ENCODE measurements around the gene CFAP119.

GRCh38 chr16:30802936-30803335, 41.1 kb upstream of the CFAP119 start:
- TF ChIP-seq ARNTL (CRISPR knock-in tag; IDR thresholded peaks at IDR 0.05; ENCODE audit: borderline replicate concordance, low read depth) (no peak), GLIS3 (CRISPR knock-in tag; IDR thresholded peaks at IDR 0.05) (no peak), BACH2 (CRISPR knock-in tag; IDR thresholded peaks at IDR 0.05; ENCODE audit: borderline replicate concordance) (no peak), PPARA (CRISPR knock-in tag; IDR thresholded peaks at IDR 0.05; ENCODE audit: borderline replicate concordance) (no peak), PATZ1 (CRISPR knock-in tag; IDR thresholded peaks at IDR 0.05; ENCODE audit: borderline replicate concordance) (no peak), CREB5 (CRISPR knock-in tag; IDR thresholded peaks at IDR 0.05; ENCODE audit: low read depth) (no peak), ISL1 (CRISPR knock-in tag; IDR thresholded peaks at IDR 0.05) (no peak), SNAI2 (CRISPR knock-in tag; IDR thresholded peaks at IDR 0.05) (no peak), ZC3H10 (CRISPR knock-in tag; IDR thresholded peaks at IDR 0.05) (no peak), ESRRG (CRISPR knock-in tag; IDR thresholded peaks at IDR 0.05) (no peak)

Data from SK-N-SH treated with all-trans-retinoic acid at 6 μM for 48 hours (cell line).